Stimulated activated CD4-positive, alpha-beta T cell treated with anti-CD3 and anti-CD28 coated beads, Interleukin-4, amount 100 ng/mL, for 4 hours (primary cell): ENCODE data around the gene F13B.
"Not testable (repeated sequence)": the region's sequence is repeated elsewhere in the genome, so short reads cannot be mapped to it uniquely, and the experiment has no call there.

Experiments
- DNase-seq, 2 experiments: peaks; one replicate each; pipeline ENCODE4 v3.0.0-alpha.2; 2020

F13B gene

GRCh38 chr1:197066719-197067456 lies at the start of gene F13B:
Gene F13B, minus strand, starts transcription at chr1:197067260. Its CDS starts 37 bp downstream, at chr1:197067223.
- no peak for DNase-seq

- no peak for DNase-seq
Measured at GRCh38 chr1:197116156-197116555, 49.1 kb upstream of the F13B start.

GRCh38 chr1:197106869-197107268 lies 39.8 kb upstream of the F13B start:
- DNase-seq: no peak

DNA sequence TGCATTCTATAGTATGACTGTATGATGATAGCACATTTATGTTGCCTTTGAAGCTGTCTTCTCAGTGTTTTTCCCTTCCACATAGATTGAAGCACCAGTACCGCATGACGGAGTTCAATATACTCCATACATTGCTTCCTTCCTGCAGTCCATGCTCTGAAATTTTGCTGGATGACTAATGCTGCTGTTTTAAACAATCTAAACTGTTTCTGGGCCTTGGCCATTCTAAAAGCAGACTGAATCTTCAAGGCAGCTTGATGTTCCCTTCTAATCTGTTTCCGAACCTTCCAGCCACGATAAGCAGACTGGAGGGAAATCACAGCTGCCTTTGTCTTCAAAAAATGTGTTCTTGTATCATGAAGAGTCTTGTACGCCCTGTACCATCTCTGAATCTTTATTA lies 36.2 kb upstream of the F13B start:
- no peak for DNase-seq

DNA sequence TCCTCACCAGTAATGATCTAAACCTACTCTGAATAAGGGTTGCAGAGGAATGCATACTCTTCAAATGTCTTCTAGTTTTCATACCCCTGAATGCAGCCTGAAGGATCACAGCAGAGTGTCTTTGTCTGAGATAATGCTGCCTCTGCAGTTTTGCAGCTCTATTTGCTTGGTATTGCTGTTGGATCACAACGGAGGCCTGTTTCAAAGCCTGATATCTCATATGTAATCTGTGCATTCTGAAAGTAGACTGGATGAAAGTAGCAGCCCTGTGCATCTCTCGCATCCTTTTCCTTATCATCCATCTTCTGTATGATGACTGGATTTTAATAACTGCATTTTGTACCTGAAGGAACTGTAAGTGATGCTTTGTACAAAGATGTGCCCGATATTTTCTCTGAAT lies 34.9 kb upstream of the F13B start:
- no peak for DNase-seq

DNA sequence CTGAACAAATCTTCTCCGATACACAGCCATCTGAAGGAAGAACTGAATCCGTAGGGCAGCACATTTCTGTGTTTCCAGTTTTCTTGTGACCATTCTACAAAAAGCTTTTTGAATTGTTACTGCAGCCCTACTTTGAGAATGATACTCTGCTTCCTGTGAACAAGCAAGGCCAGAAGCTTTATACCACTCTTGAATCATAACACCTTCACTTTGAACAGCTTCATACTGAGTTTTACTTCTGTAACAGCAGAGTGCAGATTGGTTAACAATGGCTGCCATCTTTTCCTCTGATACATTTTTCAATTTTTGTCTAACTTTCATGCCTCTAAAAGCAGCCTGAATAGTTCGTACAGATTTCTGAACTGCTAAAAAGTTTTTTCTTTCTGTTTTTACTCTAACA lies 33.6 kb upstream of the F13B start:
- DNase-seq: no peak

- no peak for DNase-seq
Measured at GRCh38 chr1:197099444-197099843, 32.4 kb upstream of the F13B start.

DNA sequence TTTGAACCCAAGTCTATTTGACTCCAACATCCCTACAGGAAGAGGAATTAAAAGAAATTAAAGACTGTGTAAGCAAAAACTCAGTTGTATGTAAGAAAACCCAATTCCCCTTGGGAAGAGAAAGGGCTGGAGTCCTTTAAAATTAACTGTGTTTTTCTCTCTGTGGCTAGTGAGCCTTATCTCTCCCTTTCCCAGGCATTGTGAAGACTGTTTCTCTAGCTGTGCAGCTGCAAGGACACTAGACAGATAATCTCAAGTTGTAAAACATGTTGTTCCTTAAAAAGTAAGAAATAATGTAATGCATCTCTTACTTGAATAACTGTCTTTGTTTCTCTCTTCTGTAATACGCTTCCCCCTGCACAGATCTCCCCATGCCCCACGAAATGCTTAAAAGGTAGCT lies 29.9 kb upstream of the F13B start:
- not testable (repeated sequence) for DNase-seq

- no peak for DNase-seq
Measured at GRCh38 chr1:197096137-197096536, 29.1 kb upstream of the F13B start.

GRCh38 chr1:197093226-197093885 lies 26.3 kb upstream of the F13B start:
- DNase-seq: no peak

GRCh38 chr1:197092491-197093023 lies 25.5 kb upstream of the F13B start:
- DNase-seq: no peak

GRCh38 chr1:197083474-197083873 lies 16.4 kb upstream of the F13B start:
- DNase-seq: no peak

- no peak for DNase-seq
Measured at GRCh38 chr1:197081117-197081753, 14.2 kb upstream of the F13B start.

DNA sequence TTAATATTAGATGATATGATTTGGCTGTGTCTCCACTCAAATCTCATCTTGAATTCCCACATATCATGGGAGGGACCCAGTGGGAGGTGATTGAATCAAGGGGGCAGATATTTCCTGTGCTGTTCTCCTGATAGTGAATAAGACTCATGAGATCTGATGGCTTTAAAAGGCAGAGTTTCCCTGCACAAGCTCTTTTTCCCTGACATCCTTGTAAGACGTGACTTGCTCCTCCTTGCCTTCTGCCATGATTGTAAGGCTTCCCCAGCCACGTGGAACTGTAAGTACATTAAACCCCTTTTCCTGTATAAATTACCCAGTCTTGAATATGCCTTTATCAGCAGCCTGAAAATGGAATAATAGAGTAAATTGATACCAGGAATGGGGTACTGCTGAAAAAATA lies 13.3 kb upstream of the F13B start:
- DNase-seq: no peak

GRCh38 chr1:197076585-197076984 lies 9.5 kb upstream of the F13B start:
- no peak for DNase-seq

DNA sequence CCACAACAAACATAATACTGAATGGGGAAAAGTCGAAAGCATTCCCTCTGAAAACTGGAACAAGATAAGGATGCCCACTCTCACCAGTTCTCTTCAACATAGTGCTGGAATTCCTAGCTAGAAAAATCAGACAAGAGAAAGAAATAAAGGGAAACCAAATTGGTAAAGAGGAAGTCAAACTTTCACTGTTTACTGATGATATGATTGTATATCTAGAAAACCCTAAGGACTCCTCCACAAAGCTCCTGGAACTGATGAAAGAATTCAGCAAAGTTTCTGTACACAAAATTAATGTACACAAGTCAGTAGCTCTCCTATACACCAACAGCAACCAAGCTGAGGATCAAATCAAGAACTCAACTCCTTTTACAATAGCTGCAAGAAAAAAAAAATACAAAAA lies 6.9 kb upstream of the F13B start:
- DNase-seq: no peak

- no peak for DNase-seq
Measured at GRCh38 chr1:197067457-197067818, 378 bp upstream of the F13B start.

GRCh38 chr1:197066277-197066676 lies 783 bp downstream of the F13B start:
- DNase-seq: no peak

DNA sequence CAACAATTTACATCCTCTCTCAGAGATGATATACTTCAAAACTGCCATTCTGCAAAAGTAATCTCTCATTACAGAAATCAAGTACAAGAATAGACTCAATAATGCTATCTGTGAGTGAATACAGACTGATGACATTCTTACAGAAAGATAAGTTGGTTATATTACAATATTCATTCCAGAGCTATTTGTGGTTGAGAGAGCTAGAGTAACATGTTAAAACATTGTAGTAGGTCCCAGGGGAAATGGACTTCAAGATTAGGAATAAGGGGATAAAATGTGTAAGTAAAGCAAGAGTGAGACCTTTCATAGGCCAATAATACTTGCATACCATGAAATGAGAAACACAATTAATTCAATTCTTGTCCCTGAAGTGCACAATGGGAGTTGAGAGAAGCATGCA lies 1.5 kb downstream of the F13B start:
- no peak for DNase-seq

GRCh38 chr1:197063212-197063611 lies 3.8 kb downstream of the F13B start:
- no peak for DNase-seq

- no peak for DNase-seq
Measured at GRCh38 chr1:197062692-197063091, 4.4 kb downstream of the F13B start.

DNA sequence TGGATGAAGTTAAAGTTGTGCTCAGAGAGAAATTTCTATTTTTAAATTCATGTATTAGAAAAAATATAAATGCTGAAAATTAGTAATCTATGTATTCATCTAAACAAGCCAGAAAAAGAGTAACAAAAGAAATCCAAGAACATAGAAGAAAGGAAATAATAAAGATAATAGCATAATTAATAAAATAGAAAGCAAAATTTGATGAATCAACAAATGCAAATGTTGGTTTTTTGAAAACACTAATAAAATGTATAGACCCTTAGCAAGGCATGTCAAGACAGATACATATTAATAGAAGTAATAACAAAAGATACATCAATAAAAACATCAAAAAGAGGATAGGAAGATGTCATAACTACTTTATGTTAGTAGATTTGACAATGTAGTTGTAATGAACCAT lies 18.0 kb downstream of the F13B start:
- no peak for DNase-seq

DNA sequence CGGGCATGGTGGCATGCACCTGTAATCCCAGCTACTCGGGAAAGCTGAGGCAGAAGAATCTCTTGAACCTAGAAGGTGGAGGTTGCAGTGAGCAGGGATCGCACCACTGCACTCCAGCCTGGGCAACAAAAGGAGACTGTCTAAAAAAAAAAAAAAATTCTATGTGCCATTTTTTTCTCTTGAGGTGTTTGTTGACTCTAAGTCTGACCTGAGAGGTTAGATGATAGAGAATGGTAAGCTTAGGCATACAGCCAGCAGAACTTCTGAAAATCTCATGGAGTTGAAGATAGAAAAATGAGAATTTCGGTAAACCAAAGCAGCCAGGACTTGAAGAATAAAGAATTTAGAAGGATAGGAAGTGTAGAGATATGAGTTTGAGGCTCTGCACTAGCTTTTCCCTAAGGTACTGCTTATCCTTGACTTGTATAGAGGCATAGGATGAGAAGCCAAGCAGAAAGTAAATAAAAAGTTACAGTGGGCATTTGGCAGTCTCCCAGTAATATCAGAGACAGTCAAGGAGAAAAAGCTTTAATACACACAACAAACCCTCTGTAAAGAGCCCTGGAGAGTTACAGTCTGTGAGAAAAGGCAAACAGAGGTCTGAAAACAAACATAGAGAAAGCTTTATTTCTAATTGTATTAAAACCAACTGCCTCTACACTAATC lies 24.3 kb downstream of the F13B start:
- DNase-seq: no peak
